ENCODE data around the gene SMDT1. TPM values are rescaled to one million over a fixed set of nuclear protein-coding genes. Genes with fewer than 3 reads are reported as not detected.

SMDT1 gene
- polyA plus RNA-seq, 1 of the 3 experiments (the other 2 are of a cell fraction), result 29.8 TPM

DNA sequence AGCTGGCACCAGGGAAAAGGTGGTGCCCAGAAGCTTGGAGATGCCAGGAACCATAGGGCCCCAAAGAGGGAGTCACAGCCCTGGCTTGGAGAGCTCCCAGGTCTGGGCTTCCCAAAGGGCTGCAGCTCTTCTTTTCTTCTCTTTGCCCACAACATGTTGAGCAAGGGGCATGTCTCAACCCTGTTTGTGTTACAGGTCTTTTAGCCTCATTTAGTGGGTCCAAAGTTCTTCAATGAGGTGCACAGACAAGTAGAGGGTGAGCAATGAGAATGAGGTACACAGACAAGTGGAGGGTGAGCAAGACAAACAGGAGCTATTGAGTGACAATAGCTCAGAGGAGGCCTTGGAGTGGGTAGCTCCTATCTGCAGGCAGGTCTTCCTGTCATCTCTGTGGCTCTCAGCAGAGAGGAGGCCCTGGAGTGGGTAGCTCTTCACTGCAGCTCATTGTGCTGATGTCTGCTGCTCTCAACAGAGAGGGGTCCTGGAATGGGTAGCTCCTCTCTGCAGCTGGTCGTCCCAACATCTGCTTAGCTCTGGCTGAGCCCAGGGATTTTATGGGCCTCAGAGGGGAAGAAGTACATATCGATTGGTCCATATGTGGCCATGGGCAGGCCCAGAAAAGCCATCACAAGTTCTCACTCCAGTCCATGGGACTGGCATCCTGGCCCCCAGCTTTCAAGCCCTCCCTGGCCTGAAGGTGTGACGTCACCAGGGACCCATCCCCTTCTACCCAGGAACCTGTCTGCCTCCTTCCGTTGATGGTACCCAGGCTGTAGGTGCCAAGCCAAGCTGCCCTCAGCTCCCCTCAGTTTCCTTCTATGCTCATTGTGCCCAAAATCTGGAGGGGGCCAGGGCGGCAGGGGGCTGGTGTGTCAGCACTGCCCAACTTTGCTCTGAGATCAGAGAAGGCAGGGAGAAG lies 46.0 kb upstream of the SMDT1 start:
- TF ChIP-seq, protein P1, sequence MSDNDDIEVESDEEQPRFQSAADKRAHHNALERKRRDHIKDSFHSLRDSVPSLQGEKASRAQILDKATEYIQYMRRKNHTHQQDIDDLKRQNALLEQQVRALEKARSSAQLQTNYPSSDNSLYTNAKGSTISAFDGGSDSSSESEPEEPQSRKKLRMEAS (IDR thresholded peaks at IDR 0.05; ENCODE audit: low read depth), result no peak
- no peak for TF ChIP-seq MEF2A (IDR thresholded peaks at IDR 0.05; ENCODE audit: borderline replicate concordance, low read depth)
- TF ChIP-seq, protein P2, sequence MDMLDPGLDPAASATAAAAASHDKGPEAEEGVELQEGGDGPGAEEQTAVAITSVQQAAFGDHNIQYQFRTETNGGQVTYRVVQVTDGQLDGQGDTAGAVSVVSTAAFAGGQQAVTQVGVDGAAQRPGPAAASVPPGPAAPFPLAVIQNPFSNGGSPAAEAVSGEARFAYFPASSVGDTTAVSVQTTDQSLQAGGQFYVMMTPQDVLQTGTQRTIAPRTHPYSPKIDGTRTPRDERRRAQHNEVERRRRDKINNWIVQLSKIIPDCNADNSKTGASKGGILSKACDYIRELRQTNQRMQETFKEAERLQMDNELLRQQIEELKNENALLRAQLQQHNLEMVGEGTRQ (IDR thresholded peaks at IDR 0.05; ENCODE audit: borderline replicate concordance, low read depth, low read length), result no peak
- TF ChIP-seq RAD21 (IDR thresholded peaks at IDR 0.05; ENCODE audit: low read length), result no peak
- no peak for TF ChIP-seq POLR2AphosphoS5 (IDR thresholded peaks at IDR 0.05; ENCODE audit: low read depth, low read length)
- TF ChIP-seq, protein P3, sequence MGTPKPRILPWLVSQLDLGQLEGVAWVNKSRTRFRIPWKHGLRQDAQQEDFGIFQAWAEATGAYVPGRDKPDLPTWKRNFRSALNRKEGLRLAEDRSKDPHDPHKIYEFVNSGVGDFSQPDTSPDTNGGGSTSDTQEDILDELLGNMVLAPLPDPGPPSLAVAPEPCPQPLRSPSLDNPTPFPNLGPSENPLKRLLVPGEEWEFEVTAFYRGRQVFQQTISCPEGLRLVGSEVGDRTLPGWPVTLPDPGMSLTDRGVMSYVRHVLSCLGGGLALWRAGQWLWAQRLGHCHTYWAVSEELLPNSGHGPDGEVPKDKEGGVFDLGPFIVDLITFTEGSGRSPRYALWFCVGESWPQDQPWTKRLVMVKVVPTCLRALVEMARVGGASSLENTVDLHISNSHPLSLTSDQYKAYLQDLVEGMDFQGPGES (IDR thresholded peaks at IDR 0.05; ENCODE audit: low read depth, low read length), result no peak
- no peak for TF ChIP-seq FOSL2 (IDR thresholded peaks at IDR 0.05; ENCODE audit: borderline replicate concordance, low read depth)
- no peak for TF ChIP-seq GABPA (IDR thresholded peaks at IDR 0.05; ENCODE audit: low read depth)
- no peak for TF ChIP-seq TCF12 (IDR thresholded peaks at IDR 0.05)
- TF ChIP-seq FOXM1 (IDR thresholded peaks at IDR 0.05; ENCODE audit: low read depth), result no peak
- TF ChIP-seq TEAD4 (IDR thresholded peaks at IDR 0.05; ENCODE audit: borderline replicate concordance, insufficient read depth), result no peak
- TF ChIP-seq ELF1 (IDR thresholded peaks at IDR 0.05), result no peak
- no peak for TF ChIP-seq SMC3 (IDR thresholded peaks at IDR 0.05; ENCODE audit: low read depth, low read length)
- no peak for TF ChIP-seq EZH2phosphoT487 (IDR thresholded peaks at IDR 0.05; ENCODE audit: borderline replicate concordance, low read depth)
- TF ChIP-seq, protein P4, sequence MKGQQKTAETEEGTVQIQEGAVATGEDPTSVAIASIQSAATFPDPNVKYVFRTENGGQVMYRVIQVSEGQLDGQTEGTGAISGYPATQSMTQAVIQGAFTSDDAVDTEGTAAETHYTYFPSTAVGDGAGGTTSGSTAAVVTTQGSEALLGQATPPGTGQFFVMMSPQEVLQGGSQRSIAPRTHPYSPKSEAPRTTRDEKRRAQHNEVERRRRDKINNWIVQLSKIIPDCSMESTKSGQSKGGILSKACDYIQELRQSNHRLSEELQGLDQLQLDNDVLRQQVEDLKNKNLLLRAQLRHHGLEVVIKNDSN (IDR thresholded peaks at IDR 0.05; ENCODE audit: borderline replicate concordance, low read depth), result no peak
- TF ChIP-seq RCOR1 (IDR thresholded peaks at IDR 0.05; ENCODE audit: low read length), result no peak
- TF ChIP-seq CTCF (IDR thresholded peaks at IDR 0.05), result no peak
- no peak for TF ChIP-seq CHD2 (IDR thresholded peaks at IDR 0.05; ENCODE audit: low read length, partially characterized antibody)

More for the DNA sequence above, 46.0 kb upstream of the SMDT1 start:
- no peaks in the 10 kb centered on the region for H3K36me3 ChIP-seq (replicated peaks in 1 of 2; ENCODE audit: control insufficient read depth in 1 of 2, insufficient read depth in 2 of 2, low read length in 1 of 2)
- no peaks in the 10 kb centered on the region for H3F3A ChIP-seq (replicated peaks; ENCODE audit: insufficient read depth)
- H4K20me1 ChIP-seq (ENCODE audit: insufficient read depth), result no peaks in the 10 kb centered on the region
- DNase-seq, result no peak
- no peak overlapping the region for H3K27ac ChIP-seq (ENCODE audit: low read depth in 2 of 2, low read length in 1 of 2)
- POLR2A ChIA-PET, result interaction anchor here (0.6 kb wide), 1 partner anchor 51 kb away, joined by 3 read pairs; no protein-coding TSS in a partner anchor
- no peaks in the 10 kb centered on the region for H3K9me3 ChIP-seq
- H3K4me1 ChIP-seq (ENCODE audit: control insufficient read depth in 1 of 2, insufficient read depth in 2 of 2, low read depth in 1 of 2, low read length in 1 of 2), result no peaks in the 10 kb centered on the region
- CTCF ChIA-PET, result no interaction called here
- H3K27me3 ChIP-seq (ENCODE audit: insufficient read depth), result no peaks in the 10 kb centered on the region
- no peaks in the 10 kb centered on the region for H3K9me2 ChIP-seq
- H3K4me2 ChIP-seq, result no peak overlapping the region
- no peaks in the 10 kb centered on the region for H3K79me2 ChIP-seq (ENCODE audit: insufficient read depth)
- WGBS (ENCODE audit: low lambda C conversion rate), result 50% methylated on average over 2 of the region's 5 CpGs
- no peak overlapping the region for H2AFZ ChIP-seq (ENCODE audit: low read depth)
- H3K4me3 ChIP-seq (ENCODE audit: low read depth in 2 of 2, low read length in 1 of 2), result no peak overlapping the region
- H3K9ac ChIP-seq, result no peak overlapping the region

Data from SK-N-SH (cell line).